ENCODE measurements around the gene FKRP. TPM values are rescaled to one million over a fixed set of nuclear protein-coding genes. Genes with fewer than 3 reads are reported as not detected.
"Not testable (repeated sequence)": the region's sequence is repeated elsewhere in the genome, so short reads cannot be mapped to it uniquely, and the experiment has no call there.

FKRP gene
- total RNA-seq, 5 donors from 2014 or later (not counting 1 experiment from before 2014, with no cell fraction given) = 17.8 to 35.3 (median 23.6) TPM

- no peak for ATAC-seq (replicated peaks in 1 of 4)
Measured at GRCh38 chr19:46776927-46777911, 31.4 kb downstream of the FKRP start.

GRCh38 chr19:46777956-46778645 is 32.2 kb downstream of the FKRP start:
- peaks cover 0 to 17% of the 10 kb centered on the region in 2 experiments for H3K4me1 ChIP-seq (ENCODE audit: control insufficient read depth in 1 of 2, extremely low read depth in 1 of 2, insufficient read depth in 2 of 2, low read length in 2 of 2)
- H3K27ac Mint-ChIP-seq = peak overlapping the region in 1 of 2 donors; percentile 27
- H3K9me3 ChIP-seq; H3K9me3 Mint-ChIP-seq; H3K4me3 ChIP-seq (ENCODE audit: control insufficient read depth in 1 of 2, extremely low read depth in 1 of 2, low read length in 1 of 2); ATAC-seq (replicated peaks in 1 of 4); H3K27me3 Mint-ChIP-seq; H3K27ac ChIP-seq (ENCODE audit: low read length); CTCF ChIA-PET; H3K4me3 Mint-ChIP-seq; DNase-seq; POLR2A ChIA-PET; H3K27me3 ChIP-seq (replicated peaks in 1 of 2; ENCODE audit: control insufficient read depth in 2 of 2, extremely low read depth in 1 of 2, insufficient read depth in 2 of 2, low read length in 1 of 2): not testable (repeated sequence)
- peaks cover 7 to 15% (median 13%) of the 10 kb centered on the region in 3 donors for H3K4me1 Mint-ChIP-seq
- H3K36me3 Mint-ChIP-seq = peaks cover 32% of the 10 kb centered on the region
- H3K36me3 ChIP-seq (ENCODE audit: control insufficient read depth in 2 of 2, extremely low read depth in 1 of 2, insufficient read depth in 1 of 2, low read length in 1 of 2) = peaks cover 9 to 62% of the 10 kb centered on the region in 2 donors
- WGBS (ENCODE audit: insufficient coverage) = no CpG with 5 or more reads among the region's 12 CpGs

More at GRCh38 chr19:46776927-46777911, 31.4 kb downstream of the FKRP start:
- Mint-ChIP-seq H3K4me1 (peaks cover 3 to 7% (median 5%) of the 10 kb centered on the region in 3 donors), H3K4me3 (no peak overlapping the region), H3K27me3 (no peaks in the 10 kb centered on the region), H3K9me3 (no peaks in the 10 kb centered on the region), H3K27ac (no peak overlapping the region), H3K36me3 (peaks cover 25% of the 10 kb centered on the region)
- Histone ChIP-seq H3K36me3 (ENCODE audit: control insufficient read depth in 2 of 2, extremely low read depth in 1 of 2, insufficient read depth in 1 of 2, low read length in 1 of 2) (peaks cover 9 to 53% of the 10 kb centered on the region in 2 donors), H3K9me3 (no peaks in the 10 kb centered on the region), H3K4me1 (ENCODE audit: control insufficient read depth in 1 of 2, extremely low read depth in 1 of 2, insufficient read depth in 2 of 2, low read length in 2 of 2) (peaks cover 0 to 9% of the 10 kb centered on the region in 2 experiments), H3K27me3 (replicated peaks in 1 of 2; ENCODE audit: control insufficient read depth in 2 of 2, extremely low read depth in 1 of 2, insufficient read depth in 2 of 2, low read length in 1 of 2) (no peaks in the 10 kb centered on the region), H3K4me3 (ENCODE audit: control insufficient read depth in 1 of 2, extremely low read depth in 1 of 2, low read length in 1 of 2) (no peak overlapping the region), H3K27ac (ENCODE audit: low read length) (no peak overlapping the region)
- ChIA-PET CTCF (no interaction called here), POLR2A (no interaction called here)
- WGBS (ENCODE audit: insufficient coverage) = 95% methylated on average over 21 of the region's 33 CpGs
- no peak for DNase-seq

GRCh38 chr19:46782355-46783019 is 36.6 kb downstream of the FKRP start:
- Mint-ChIP-seq H3K36me3 (peaks cover 18% of the 10 kb centered on the region), H3K4me1 (peaks cover 44 to 55% (median 47%) of the 10 kb centered on the region in 3 donors), H3K27me3 (no peaks in the 10 kb centered on the region), H3K4me3 (peak overlapping the region in 1 of 3 donors; percentile 15), H3K9me3 (no peaks in the 10 kb centered on the region), H3K27ac (peak overlapping the region; percentile 44 to 66)
- WGBS (ENCODE audit: insufficient coverage) = 100% methylated on average over 4 of the region's 7 CpGs
- peaks cover 0 to 4% of the 10 kb centered on the region in 2 experiments for H3K27me3 ChIP-seq (replicated peaks in 1 of 2; ENCODE audit: control insufficient read depth in 2 of 2, extremely low read depth in 1 of 2, insufficient read depth in 2 of 2, low read length in 1 of 2)
- ChIA-PET POLR2A (no interaction called here), CTCF (no interaction called here)
- ATAC-seq (replicated peaks in 1 of 4) (no peak), DNase-seq (no peak)
- no peak overlapping the region for H3K4me3 ChIP-seq (ENCODE audit: control insufficient read depth in 1 of 2, extremely low read depth in 1 of 2, low read length in 1 of 2)
- peaks cover 15 to 58% of the 10 kb centered on the region in 2 experiments for H3K4me1 ChIP-seq (ENCODE audit: control insufficient read depth in 1 of 2, extremely low read depth in 1 of 2, insufficient read depth in 2 of 2, low read length in 2 of 2)
- no peaks in the 10 kb centered on the region for H3K9me3 ChIP-seq
- no peak overlapping the region for H3K27ac ChIP-seq (ENCODE audit: low read length)
- H3K36me3 ChIP-seq (ENCODE audit: control insufficient read depth in 2 of 2, extremely low read depth in 1 of 2, insufficient read depth in 1 of 2, low read length in 1 of 2) = peaks cover 0 to 37% of the 10 kb centered on the region in 2 donors

GRCh38 chr19:46783670-46784069 is 37.8 kb downstream of the FKRP start:
- POLR2A ChIA-PET = no interaction called here
- WGBS (ENCODE audit: insufficient coverage) = 80% methylated on average over 1 of the region's 2 CpGs
- peaks cover 18% of the 10 kb centered on the region for H3K36me3 Mint-ChIP-seq

GRCh38 chr19:46784262-46785053 is 38.6 kb downstream of the FKRP start:
- 29% methylated on average over 6 of the region's 17 CpGs for WGBS (ENCODE audit: insufficient coverage)
- peak overlapping the region in 1 of 2 donors; percentile 81 for H3K4me3 ChIP-seq (ENCODE audit: control insufficient read depth in 1 of 2, extremely low read depth in 1 of 2, low read length in 1 of 2)
- H3K4me1 Mint-ChIP-seq = peaks cover 52 to 60% (median 59%) of the 10 kb centered on the region in 3 donors
- no peaks in the 10 kb centered on the region for H3K9me3 Mint-ChIP-seq
- peak overlapping the region; percentile 85 for H3K27ac ChIP-seq (ENCODE audit: low read length)
- POLR2A ChIA-PET = no interaction called here
- H3K4me3 Mint-ChIP-seq = peak overlapping the region; percentile 86 to 92 (median 88)
- H3K27me3 Mint-ChIP-seq = no peaks in the 10 kb centered on the region
- H3K36me3 Mint-ChIP-seq = peaks cover 18% of the 10 kb centered on the region
- DNase-seq (peak in 8 of 35 experiments; percentile 8 to 44 (median 21)), ATAC-seq (replicated peaks in 1 of 4) (peak in 3 of 4 experiments; percentile 2 to 20 (median 12))
- peaks cover 0 to 4% of the 10 kb centered on the region in 2 experiments for H3K27me3 ChIP-seq (replicated peaks in 1 of 2; ENCODE audit: control insufficient read depth in 2 of 2, extremely low read depth in 1 of 2, insufficient read depth in 2 of 2, low read length in 1 of 2)
- H3K36me3 ChIP-seq (ENCODE audit: control insufficient read depth in 2 of 2, extremely low read depth in 1 of 2, insufficient read depth in 1 of 2, low read length in 1 of 2) = peaks cover 0 to 29% of the 10 kb centered on the region in 2 donors
- peaks cover 21 to 65% of the 10 kb centered on the region in 2 experiments for H3K4me1 ChIP-seq (ENCODE audit: control insufficient read depth in 1 of 2, extremely low read depth in 1 of 2, insufficient read depth in 2 of 2, low read length in 2 of 2)
- peak overlapping the region; percentile 90 to 91 for H3K27ac Mint-ChIP-seq
- CTCF ChIA-PET = interaction anchor here (0.6 to 1.3 kb wide), 2 partner anchors 56 kb away, joined by 3 to 6 read pairs; no protein-coding TSS in a partner anchor
- H3K9me3 ChIP-seq = no peaks in the 10 kb centered on the region

More at GRCh38 chr19:46783670-46784069, 37.8 kb downstream of the FKRP start:
- Histone ChIP-seq H3K27ac (ENCODE audit: low read length) (peak overlapping the region; percentile 85), H3K4me3 (ENCODE audit: control insufficient read depth in 1 of 2, extremely low read depth in 1 of 2, low read length in 1 of 2) (no peak overlapping the region), H3K9me3 (no peaks in the 10 kb centered on the region), H3K36me3 (ENCODE audit: control insufficient read depth in 2 of 2, extremely low read depth in 1 of 2, insufficient read depth in 1 of 2, low read length in 1 of 2) (peaks cover 0 to 32% of the 10 kb centered on the region in 2 donors), H3K27me3 (replicated peaks in 1 of 2; ENCODE audit: control insufficient read depth in 2 of 2, extremely low read depth in 1 of 2, insufficient read depth in 2 of 2, low read length in 1 of 2) (peaks cover 0 to 4% of the 10 kb centered on the region in 2 experiments), H3K4me1 (ENCODE audit: control insufficient read depth in 1 of 2, extremely low read depth in 1 of 2, insufficient read depth in 2 of 2, low read length in 2 of 2) (peaks cover 18 to 65% of the 10 kb centered on the region in 2 experiments)
- no peaks in the 10 kb centered on the region for H3K9me3 Mint-ChIP-seq
- peaks cover 46 to 55% (median 52%) of the 10 kb centered on the region in 3 donors for H3K4me1 Mint-ChIP-seq
- ATAC-seq (replicated peaks in 1 of 4) (no peak), DNase-seq (no peak)
- H3K27ac Mint-ChIP-seq = peak overlapping the region; percentile 90 to 91
- H3K27me3 Mint-ChIP-seq = no peaks in the 10 kb centered on the region
- peak overlapping the region in 2 of 3 donors; percentile 15 to 34 for H3K4me3 Mint-ChIP-seq
- CTCF ChIA-PET = interaction anchor here in 1 of 2 donors (0.6 kb wide), 1 partner anchor 54 kb away, joined by 3 read pairs; no protein-coding TSS in a partner anchor

All from T-cell (primary cell).